GM18858 (cell line): ENCODE measurements around the gene LCE1B.

Experiments
- ATAC-seq: cut with Tn5 transposase; IDR thresholded peaks from one replicate; pipeline ENCODE4 v1.9.1; 2021; ENCODE audit not compliant: unreplicated experiment

The LCE1B gene

GRCh38 chr1:152860129-152860528, 48.4 kb downstream of the LCE1B start:
- no peak for ATAC-seq

- no peak for ATAC-seq
These were observed 49.6 kb downstream of the LCE1B start for GRCh38 chr1:152861374-152861773.
